Esophagus muscularis mucosa (tissue), 3 donors: Measurements from ENCODE around the gene BICC1.

Experiments
- POLR2A ChIP-seq: fragments of 450-650 bp; IDR thresholded peaks from one replicate; pipeline ENCODE4 v1.6.1; 2017; ENCODE audit warnings: antibody characterized with exemption, moderate library complexity, mild to moderate bottlenecking, low read depth
- POLR2AphosphoS5 ChIP-seq, 2 donors: sonication (generic); formaldehyde crosslinking; IDR thresholded peaks; one replicate each; pipeline ENCODE4 v1.6.1; 2017; ENCODE audit warnings: antibody characterized with exemption in 2 of 2
- TF ChIP-seq, protein P1 (sequence below), 3 experiments: fragments of 200-600 bp in 2 of 3; fragments of 450-650 bp in 1 of 3; sonication (generic) in 2 of 3; IDR thresholded peaks; one replicate each; pipeline ENCODE4 v1.5.1; 2017 to 2019; ENCODE audit warnings: antibody characterized with exemption in 3 of 3, mild to moderate bottlenecking in 2 of 3, moderate library complexity in 1 of 3

DNA sequence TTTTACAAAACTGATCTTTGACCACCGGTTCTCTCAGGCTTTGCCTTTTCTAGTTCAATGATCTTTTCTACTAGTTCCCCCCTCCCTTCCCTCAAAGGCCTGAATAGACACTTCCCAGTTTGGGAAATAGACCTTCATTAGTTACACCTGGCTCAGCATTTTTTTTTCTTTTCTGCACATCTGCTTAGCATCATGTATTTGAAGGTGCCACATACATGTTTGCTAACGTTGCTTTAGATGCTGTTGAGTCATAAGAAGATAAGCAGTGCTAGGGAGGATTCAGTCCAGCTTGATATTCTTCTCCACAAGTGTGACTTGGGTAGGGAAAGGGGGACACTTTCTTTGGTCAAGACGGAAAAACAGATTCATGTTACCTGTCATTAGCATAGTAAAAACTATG, 78.3 kb downstream of the BICC1 start:
- TF ChIP-seq, protein P1, sequence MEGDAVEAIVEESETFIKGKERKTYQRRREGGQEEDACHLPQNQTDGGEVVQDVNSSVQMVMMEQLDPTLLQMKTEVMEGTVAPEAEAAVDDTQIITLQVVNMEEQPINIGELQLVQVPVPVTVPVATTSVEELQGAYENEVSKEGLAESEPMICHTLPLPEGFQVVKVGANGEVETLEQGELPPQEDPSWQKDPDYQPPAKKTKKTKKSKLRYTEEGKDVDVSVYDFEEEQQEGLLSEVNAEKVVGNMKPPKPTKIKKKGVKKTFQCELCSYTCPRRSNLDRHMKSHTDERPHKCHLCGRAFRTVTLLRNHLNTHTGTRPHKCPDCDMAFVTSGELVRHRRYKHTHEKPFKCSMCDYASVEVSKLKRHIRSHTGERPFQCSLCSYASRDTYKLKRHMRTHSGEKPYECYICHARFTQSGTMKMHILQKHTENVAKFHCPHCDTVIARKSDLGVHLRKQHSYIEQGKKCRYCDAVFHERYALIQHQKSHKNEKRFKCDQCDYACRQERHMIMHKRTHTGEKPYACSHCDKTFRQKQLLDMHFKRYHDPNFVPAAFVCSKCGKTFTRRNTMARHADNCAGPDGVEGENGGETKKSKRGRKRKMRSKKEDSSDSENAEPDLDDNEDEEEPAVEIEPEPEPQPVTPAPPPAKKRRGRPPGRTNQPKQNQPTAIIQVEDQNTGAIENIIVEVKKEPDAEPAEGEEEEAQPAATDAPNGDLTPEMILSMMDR (IDR thresholded peaks at IDR 0.05), result no peak
- TF ChIP-seq POLR2A (no peak), POLR2AphosphoS5 (IDR thresholded peaks at IDR 0.05) (no peak)
